NOMO-1 treated with DMSO at 0.1 percent for 48 hours (cell line): ENCODE measurements around the gene SAMD4B.
"Not testable (repeated sequence)": the region's sequence is repeated elsewhere in the genome, so short reads cannot be mapped to it uniquely, and the experiment has no call there.

Source experiments
- DNase-seq: peaks from one replicate; lab custom pipeline; 2025; ENCODE audit not compliant: unreplicated experiment; lab: John Stamatoyannopoulos, UW

SAMD4B gene

DNA sequence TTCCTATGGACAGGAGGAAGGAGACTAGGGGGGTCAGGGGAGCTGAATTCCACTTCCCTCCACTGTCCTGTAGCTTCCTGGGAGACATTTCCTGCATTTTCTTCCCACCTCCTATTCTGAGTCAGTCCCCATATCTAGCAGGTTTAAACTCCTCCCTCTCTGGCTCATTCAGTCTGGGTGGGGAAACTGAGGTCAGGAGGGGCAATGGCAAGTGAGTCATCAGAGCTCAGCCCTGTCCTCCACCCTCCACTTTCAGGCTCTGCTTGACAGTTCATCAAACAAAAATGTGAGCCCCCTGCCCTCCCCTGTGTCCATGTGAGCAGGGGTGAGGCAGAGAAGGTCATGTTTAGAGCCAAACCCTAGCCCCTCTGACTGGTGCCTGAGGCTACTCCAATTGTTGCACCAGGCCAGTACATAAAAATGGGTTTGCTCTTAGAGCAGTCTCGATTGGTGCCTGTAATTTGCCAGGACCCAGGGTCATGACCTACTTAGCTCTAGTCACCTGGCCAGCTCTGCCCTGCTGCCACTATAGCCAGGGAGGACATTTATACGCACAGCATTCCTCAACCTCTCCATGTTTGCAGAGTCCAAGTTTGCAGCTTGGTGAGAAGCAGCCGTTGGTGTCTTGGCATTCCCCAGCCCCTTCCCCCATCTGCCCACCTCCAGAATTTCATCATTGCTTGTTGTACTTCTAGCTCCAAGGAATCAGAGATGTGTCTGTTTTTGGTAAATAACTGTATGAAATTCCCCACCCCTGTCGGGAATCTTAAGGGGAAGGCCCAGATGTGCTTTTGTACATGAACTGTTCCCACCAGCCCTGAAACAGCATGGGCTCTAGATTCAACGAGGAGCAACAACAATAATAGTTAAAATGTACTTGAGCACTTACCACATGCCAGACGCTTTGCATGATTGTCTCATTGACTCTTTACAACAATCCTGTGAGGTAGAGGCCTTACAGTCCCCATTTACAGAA is 20.7 kb downstream of the SAMD4B start:
- DNase-seq = no peak

DNA sequence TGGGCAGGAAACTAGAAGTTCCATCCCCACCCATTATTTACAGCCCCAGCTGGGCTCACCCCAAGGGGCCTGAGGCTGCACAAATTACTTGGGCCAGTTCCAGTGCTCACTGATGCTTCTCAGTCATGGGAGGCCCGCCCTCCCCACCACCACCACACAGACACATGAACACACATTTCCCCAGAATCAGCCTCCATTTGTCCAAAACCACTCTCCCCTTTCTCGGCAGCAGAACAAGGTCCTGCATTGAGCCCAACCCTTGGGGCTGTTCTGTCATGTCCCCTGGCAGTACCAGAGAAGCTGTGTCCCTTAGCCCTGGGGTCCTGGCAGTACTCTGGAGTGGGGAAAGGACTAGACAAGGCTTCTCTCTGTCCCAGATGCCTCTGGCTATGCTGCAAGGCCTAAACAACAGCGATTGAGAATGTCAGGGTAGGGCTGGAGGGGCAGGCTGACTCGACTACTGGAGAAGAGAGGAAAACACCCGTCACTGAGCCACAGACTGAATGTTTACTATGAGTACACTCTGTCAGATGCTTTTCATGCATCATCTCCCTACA is 21.8 kb downstream of the SAMD4B start:
- DNase-seq = no peak

DNA sequence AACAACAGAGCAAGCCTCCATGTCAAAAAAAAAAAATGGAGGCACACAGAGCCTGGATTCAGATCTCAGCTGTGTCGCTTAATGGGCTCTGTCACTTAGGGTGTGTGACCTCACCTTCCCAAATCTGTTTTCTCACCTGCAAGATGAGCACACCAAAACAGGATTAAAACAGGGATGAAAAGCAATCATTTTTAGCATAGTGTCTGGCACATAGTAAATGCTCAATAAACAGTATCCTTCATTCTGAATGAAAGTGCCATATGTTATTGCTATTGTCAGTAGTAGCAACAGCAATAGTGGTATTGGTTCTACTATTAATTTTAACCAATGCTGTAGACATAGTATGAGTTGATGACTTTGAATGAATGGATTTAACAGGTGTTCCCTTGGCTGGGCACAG is 23.3 kb downstream of the SAMD4B start:
- DNase-seq = no peak

DNA sequence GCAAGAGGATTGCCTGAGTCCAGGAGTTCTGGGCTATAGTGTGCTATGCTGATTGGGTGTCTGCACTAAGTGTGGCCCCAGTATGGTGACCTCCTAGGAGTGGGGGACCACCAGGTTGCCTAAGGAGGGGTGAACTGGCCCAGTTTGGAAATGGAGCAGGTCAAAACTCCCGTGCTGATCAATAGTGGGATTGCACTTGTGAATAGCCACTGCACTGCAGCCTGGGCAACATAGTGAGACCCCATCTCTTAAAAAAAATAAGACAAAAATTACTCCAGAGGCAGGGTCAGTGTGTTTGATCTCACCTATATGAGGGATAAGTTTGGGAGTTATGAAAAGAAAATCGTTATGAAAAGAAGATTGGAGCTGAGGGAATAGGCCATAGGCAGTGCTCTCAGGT is 27.0 kb downstream of the SAMD4B start:
- no peak for DNase-seq

- no peak for DNase-seq
Measured at GRCh38 chr19:39370735-39371134, 28.5 kb downstream of the SAMD4B start.

DNA sequence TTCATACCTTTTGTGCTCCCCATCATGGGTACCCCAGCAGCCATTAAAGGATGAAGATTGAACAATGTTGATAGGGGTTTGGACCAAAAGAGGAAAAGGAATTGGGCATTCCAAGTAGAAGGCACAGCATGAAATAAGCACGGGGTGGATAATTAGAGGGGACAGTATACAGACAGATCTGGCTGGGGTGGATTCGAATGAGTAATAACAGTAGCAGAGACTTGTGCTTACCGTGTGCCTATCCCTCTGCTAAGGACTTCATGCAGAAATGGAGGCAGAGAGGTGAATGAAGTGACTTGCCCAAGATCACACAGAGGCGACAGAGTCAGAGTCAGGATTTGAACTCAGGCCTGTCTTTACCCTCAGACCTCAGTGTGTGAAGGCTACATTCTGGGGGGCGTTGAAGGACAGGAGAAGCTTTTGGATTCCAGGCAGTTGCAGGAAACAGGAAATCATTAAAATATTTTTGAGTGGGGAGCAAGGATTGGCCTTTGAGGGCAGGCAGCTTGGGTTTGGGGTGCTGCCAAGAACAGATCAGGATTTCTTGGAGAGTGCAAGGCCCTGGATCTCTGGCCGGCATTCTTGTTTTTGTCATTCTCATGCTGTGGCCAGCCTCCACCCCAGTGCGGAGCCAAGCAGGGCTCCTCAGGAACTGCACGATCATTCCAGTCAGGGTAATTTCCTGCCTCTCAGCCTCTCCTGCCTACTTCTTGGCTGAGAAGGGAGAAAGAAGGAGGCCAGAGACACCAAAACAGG is 30.0 kb downstream of the SAMD4B start:
- no peak for DNase-seq

GRCh38 chr19:39372941-39373340 is 30.7 kb downstream of the SAMD4B start:
- DNase-seq = no peak

DNA sequence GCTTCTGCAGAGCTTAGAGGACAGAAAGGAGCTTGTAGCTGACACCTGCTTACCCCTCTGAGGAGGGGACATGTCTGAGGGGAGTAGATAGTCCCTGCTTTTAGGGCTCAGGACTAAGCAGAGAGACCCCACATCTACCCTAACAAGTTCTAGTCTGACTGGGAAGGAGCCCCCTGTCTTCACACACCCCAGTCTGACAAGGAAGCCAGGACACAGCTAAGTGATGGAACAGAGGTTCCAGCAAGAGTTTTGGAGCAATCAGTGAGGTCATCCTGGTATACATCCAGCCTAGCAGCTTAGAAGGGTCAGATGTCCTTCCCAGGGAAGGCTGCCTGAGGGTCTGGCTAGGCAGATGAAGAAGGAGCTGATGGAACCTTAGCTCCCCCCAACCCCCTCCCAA is 33.7 kb downstream of the SAMD4B start:
- no peak for DNase-seq

GRCh38 chr19:39377373-39378362 is 35.4 kb downstream of the SAMD4B start:
- DNase-seq = no peak

DNA sequence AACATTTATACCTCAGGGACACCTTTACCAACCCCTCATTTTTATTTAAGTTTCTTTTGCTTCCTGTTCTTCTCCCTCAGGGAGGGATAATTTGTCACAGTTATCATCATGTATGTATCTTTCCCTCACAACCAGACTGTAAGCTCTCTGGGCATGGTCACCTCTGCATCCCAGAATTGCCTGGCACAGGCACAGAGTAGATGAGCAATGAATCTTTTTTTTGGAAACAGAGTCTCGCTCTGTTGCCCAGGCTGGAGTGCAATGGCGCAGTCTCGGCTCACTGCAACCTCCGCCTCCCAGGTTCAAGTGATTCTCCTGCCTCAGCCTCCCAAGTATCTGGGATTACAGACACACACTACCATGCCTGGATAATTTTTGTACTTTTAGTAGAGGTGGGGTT is 37.1 kb downstream of the SAMD4B start:
- not testable (repeated sequence) for DNase-seq

- DNase-seq = no peak
Measured at GRCh38 chr19:39379865-39380396, 37.7 kb downstream of the SAMD4B start.

DNA sequence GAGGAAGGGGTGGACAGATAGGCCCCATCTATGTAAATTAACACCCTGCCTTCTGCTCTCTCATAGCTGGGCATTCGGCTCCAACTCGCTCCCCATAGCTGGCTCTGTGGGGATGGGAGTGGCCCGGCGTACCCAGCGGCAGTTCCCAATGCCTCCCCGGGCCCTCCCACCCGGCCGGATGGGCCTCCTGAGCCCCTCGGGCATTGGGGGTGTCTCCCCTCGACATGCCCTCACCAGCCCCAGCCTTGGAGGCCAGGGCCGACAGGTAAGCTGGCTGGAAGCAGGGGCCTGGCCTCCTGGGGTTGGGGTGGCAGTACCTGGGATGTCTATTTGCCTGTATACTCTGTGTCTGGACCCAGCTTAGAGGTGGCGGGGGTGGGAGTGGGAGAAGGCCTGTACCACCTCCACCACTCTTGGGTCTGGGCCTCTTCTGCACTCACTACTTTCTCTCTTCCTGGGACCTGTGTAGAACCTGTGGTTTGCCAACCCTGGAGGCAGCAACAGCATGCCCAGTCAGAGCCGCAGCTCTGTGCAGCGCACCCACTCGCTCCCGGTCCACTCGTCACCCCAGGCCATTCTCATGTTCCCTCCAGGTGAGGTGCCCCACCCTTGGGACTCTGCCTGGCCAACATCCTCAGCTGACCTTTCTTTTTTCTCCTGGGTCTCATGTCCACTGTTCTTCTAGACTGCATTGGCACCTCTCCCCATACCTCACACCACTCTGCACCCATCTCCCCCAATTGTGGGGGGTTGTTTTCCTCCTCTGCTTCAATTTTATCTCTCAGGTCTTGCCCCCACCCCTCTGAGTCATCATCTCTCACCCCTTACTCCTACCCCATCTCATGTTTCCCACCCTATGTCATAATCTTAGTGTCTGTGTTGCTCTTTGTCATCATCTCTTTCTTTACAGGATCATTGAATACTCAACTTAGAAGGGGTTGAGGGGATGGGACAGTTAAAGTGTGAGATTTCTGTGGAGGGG is 38.6 kb downstream of the SAMD4B start:
- DNase-seq = no peak

DNA sequence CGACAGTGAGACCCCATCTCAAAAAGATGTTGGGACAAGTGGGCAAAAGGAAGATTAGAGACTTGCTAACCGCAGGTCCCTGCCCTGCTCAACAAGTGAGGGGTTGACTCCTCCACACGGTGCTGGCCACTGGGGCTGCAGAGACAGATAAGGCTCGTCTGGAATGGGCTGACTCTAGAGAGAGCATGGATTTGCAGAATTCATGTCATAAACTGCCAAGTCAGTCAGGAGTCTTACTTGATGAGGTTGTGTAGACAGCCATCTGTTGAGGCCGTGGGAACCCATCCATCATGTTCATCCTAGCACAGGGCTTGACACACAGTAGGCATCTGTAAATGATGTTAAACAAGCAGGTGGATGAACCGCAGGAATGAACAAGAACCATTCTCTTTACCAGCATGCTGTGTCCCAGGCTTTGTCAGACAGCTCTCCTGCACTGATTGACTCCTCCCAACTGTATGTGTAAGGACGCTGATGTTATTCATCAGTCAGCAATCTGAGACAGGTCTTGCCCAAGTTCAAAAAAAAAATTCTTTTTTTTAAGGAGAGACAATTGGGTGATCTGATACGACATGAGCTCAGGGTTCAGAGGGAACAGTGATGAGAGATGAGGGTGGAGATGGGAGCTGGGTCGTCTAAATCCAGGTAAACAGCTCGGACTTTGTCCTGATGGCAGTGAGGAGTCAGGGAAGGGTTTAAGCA is 39.8 kb downstream of the SAMD4B start:
- no peak for DNase-seq

DNA sequence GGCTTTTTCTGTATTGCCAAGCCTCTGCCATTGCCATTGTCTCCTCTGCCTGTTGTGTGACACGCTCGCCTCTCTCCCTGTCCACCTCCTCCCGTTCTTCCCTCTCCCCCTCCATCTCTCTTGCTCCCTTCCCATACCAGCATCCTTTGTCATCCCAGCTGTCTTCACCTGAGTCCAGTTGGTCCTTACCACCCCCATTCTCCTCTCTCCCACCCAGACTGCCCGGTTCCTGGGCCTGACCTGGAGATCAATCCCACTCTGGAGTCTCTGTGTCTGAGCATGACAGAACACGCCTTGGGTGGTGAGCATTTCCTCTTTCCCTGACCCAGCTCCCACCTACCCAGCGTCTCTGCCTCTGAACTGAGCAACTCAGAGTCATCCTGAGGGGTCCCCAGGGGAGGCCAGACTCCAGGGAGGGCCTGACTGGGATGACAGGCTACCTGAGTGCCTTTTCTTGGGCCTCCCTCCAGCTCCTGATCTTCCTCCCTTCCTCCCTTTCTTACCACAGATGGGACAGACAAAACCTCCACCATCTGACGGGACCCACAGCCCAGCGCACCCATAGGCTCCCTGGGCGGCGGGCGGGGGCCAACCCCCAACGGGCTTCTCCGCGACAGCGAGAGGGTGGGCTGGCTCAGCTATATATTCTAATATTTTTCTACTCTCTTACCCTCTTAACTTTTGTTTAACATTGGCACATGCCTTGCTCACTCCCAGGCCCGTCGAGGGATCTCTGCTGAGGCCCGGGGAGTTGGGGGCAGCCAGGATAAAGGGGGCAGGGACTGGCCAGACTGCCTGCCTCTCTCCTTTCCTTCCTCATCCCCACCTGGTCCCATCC is 41.0 kb downstream of the SAMD4B start:
- DNase-seq = no peak

GRCh38 chr19:39384839-39385568 is 42.8 kb downstream of the SAMD4B start:
- no peak for DNase-seq

DNA sequence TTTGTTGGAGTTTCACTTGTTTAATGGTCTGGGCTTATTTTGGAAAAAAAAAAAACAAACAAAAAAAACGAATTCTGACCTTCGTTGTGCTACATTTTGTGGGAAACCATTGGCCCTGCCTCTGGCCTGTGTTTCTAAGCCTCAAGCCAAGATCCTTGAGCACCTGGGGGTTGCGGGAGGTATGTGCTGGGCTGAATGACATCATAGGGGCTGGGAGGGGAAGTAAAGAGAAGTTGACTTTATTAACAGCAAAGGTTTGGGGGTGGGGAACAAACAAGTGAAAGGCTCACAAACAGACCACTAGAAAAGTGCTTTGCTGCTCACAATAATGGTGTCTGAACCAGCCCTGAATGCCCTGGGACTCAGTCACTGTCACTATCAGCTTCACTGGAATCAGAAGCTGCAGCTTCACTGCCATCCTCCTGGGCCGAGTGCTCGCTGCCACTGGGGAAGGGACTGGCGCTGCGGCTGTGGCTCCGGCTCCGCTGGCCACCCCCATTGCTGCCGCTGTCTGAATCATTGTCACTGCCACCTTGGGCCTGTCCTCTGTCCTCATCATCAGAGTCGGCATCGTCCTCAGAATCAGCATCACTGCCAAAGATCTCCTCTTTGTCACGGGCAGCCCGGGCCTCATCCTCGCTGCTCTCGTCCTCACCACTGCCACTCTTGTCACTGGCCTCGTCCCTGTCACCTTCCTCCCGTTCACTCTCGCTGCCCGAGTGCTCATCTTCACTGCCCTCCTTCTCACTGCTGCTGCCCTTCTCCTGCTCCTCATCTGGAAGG is 43.6 kb downstream of the SAMD4B start:
- DNase-seq = no peak
